ENCODE measurements around the gene ADARB2. TPM values are rescaled to one million over a fixed set of nuclear protein-coding genes. Genes with fewer than 3 reads are reported as not detected.

The ADARB2 gene
- total and polyA plus RNA-seq, 4 donors, result 0.55 to 0.70 (median 0.59) TPM; not detected in 1

DNA sequence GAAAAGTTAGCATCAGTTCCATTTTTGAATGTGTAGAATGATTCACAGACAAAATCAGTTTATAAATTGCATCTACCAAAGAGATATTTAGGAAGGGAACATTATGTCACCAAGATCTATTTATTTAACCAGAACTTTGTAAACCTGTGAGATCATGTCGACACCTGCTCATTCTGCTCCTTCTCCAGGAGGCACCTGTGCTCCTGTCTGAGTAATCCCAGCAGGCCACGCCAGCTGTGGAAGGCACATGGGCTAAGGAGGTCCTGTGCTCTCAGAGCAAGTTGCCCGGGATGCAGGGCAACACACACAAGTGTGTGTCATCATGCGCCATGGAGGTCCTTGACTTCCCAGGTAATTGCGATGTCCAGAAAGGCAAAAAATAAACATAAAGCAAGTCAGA, 45.5 kb upstream of the ADARB2 start:
- DNase-seq (ENCODE audit: low spot score), result no peak
- no peak overlapping the region for H3K9ac ChIP-seq (ENCODE audit: low read depth in 1 of 2, low read length in 2 of 2)
- no peak for TF ChIP-seq NR2F2 (IDR thresholded peaks at IDR 0.05)
- TF ChIP-seq, protein P1, sequence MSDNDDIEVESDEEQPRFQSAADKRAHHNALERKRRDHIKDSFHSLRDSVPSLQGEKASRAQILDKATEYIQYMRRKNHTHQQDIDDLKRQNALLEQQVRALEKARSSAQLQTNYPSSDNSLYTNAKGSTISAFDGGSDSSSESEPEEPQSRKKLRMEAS (IDR thresholded peaks at IDR 0.05), result no peak
- peaks cover 0 to 3% (median under 1%) of the 10 kb centered on the region in 4 donors for H3K4me1 ChIP-seq (ENCODE audit: control insufficient read depth in 4 of 4, insufficient read depth in 4 of 4, low read length in 3 of 4)
- no peak overlapping the region for H3K27ac ChIP-seq (ENCODE audit: low read depth in 1 of 2, low read length in 2 of 2)
- WGBS, result 85% methylated on average over 5 of the region's 5 CpGs
- no peaks in the 10 kb centered on the region for H3K9me3 ChIP-seq (ENCODE audit: control insufficient read depth in 4 of 4, low read length in 3 of 4)
- H3K27me3 ChIP-seq (ENCODE audit: control insufficient read depth in 4 of 4, insufficient read depth in 4 of 4, low read length in 3 of 4), result no peaks in the 10 kb centered on the region
- H3K36me3 ChIP-seq (ENCODE audit: control insufficient read depth in 4 of 4, insufficient read depth in 3 of 4, low read depth in 1 of 4, low read length in 3 of 4), result no peaks in the 10 kb centered on the region
- H3K4me3 ChIP-seq (ENCODE audit: low read depth in 1 of 3, low read length in 3 of 3), result no peak overlapping the region

DNA sequence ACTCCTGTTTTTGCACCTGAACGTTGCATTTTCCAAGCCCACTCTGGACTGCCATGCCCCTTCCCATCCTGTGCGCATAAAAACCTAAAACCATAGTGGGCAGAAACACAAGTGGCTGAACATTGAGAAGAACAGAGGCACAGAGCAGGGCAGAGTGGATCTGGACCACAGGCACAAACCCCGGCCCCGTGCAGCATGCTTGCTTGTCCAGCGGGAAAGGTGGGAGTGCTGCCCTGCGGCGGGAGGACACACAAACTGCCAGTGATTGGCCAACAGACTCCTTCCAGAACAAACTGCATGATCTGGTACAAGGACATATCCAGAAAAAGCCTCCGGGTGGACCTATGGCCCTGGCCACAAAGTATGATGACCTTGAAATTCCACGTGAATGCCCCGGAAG, 42.5 kb upstream of the ADARB2 start:
- Histone ChIP-seq H3K4me1 (ENCODE audit: control insufficient read depth in 4 of 4, insufficient read depth in 4 of 4, low read length in 3 of 4) (no peaks in the 10 kb centered on the region), H3K9ac (ENCODE audit: low read depth in 1 of 2, low read length in 2 of 2) (no peak overlapping the region), H3K36me3 (ENCODE audit: control insufficient read depth in 4 of 4, insufficient read depth in 3 of 4, low read depth in 1 of 4, low read length in 3 of 4) (no peaks in the 10 kb centered on the region), H3K4me3 (ENCODE audit: low read depth in 1 of 3, low read length in 3 of 3) (no peak overlapping the region), H3K9me3 (ENCODE audit: control insufficient read depth in 4 of 4, low read length in 3 of 4) (no peaks in the 10 kb centered on the region), H3K27ac (ENCODE audit: low read depth in 1 of 2, low read length in 2 of 2) (no peak overlapping the region), H3K27me3 (ENCODE audit: control insufficient read depth in 4 of 4, insufficient read depth in 4 of 4, low read length in 3 of 4) (no peaks in the 10 kb centered on the region)
- TF ChIP-seq NR2F2 (IDR thresholded peaks at IDR 0.05) (no peak), SP1 (IDR thresholded peaks at IDR 0.05) (no peak), GABPA (IDR thresholded peaks at IDR 0.05 in 1 of 2, conservative IDR thresholded peaks at IDR 0.05 in 1 of 2) (no peak), TAF1 (conservative IDR thresholded peaks at IDR 0.05) (no peak), RAD21 (IDR thresholded peaks at IDR 0.05) (no peak), FOXA2 (IDR thresholded peaks at IDR 0.05) (no peak), JUND (IDR thresholded peaks at IDR 0.05) (no peak)
- TF ChIP-seq, protein P2, sequence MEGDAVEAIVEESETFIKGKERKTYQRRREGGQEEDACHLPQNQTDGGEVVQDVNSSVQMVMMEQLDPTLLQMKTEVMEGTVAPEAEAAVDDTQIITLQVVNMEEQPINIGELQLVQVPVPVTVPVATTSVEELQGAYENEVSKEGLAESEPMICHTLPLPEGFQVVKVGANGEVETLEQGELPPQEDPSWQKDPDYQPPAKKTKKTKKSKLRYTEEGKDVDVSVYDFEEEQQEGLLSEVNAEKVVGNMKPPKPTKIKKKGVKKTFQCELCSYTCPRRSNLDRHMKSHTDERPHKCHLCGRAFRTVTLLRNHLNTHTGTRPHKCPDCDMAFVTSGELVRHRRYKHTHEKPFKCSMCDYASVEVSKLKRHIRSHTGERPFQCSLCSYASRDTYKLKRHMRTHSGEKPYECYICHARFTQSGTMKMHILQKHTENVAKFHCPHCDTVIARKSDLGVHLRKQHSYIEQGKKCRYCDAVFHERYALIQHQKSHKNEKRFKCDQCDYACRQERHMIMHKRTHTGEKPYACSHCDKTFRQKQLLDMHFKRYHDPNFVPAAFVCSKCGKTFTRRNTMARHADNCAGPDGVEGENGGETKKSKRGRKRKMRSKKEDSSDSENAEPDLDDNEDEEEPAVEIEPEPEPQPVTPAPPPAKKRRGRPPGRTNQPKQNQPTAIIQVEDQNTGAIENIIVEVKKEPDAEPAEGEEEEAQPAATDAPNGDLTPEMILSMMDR (IDR thresholded peaks at IDR 0.05; ENCODE audit: low read depth, low read length, missing input control), result no peak
- TF ChIP-seq, protein P3, sequence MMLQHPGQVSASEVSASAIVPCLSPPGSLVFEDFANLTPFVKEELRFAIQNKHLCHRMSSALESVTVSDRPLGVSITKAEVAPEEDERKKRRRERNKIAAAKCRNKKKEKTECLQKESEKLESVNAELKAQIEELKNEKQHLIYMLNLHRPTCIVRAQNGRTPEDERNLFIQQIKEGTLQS (IDR thresholded peaks at IDR 0.05), result no peak
- WGBS, result 85% methylated on average over 10 of the region's 10 CpGs
- no peak for DNase-seq (ENCODE audit: low spot score)

DNA sequence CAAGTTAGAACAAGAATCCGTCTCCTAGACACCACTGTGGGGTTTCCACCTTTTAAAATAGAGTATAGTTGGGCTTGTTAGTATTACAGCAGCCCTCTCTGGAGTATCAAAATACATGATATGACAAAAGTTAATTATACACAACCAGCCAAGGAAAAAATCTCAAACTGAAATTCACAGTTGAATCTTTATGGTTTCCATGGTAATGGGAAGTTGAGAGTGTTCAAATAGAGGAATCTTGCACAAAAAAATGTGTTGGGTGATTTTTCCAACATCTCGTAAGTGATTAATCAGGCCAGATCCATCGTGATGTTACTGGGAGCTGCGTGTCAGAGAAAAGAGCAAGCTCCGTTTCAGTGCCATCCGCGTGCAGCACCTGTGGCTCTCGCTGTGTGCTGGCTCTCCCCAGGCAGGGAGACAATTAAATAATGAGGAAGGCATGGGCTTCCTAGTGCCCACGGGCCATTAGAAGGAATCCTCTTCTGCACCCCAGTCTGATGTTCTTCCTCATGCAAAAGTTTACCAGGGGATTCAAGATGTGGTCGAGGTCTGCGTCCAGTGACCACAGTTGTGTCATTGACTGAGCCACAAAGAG, 41.1 kb upstream of the ADARB2 start:
- 84% methylated on average over 11 of the region's 11 CpGs for WGBS
- Histone ChIP-seq H3K27me3 (ENCODE audit: control insufficient read depth in 4 of 4, insufficient read depth in 4 of 4, low read length in 3 of 4) (no peaks in the 10 kb centered on the region), H3K9ac (ENCODE audit: low read depth in 1 of 2, low read length in 2 of 2) (no peak overlapping the region), H3K36me3 (ENCODE audit: control insufficient read depth in 4 of 4, insufficient read depth in 3 of 4, low read depth in 1 of 4, low read length in 3 of 4) (no peaks in the 10 kb centered on the region), H3K27ac (ENCODE audit: low read depth in 1 of 2, low read length in 2 of 2) (no peak overlapping the region), H3K4me1 (ENCODE audit: control insufficient read depth in 4 of 4, insufficient read depth in 4 of 4, low read length in 3 of 4) (no peaks in the 10 kb centered on the region), H3K4me3 (ENCODE audit: low read depth in 1 of 3, low read length in 3 of 3) (no peak overlapping the region), H3K9me3 (ENCODE audit: control insufficient read depth in 4 of 4, low read length in 3 of 4) (no peaks in the 10 kb centered on the region)
- no peak for TF ChIP-seq TAF1 (conservative IDR thresholded peaks at IDR 0.05)
- TF ChIP-seq, protein P3 (IDR thresholded peaks at IDR 0.05), result no peak
- TF ChIP-seq RAD21 (IDR thresholded peaks at IDR 0.05), result no peak
- no peak for DNase-seq (ENCODE audit: low spot score)
